Esophagus squamous epithelium (tissue), 4 donors: ENCODE data around the gene GPR62.

Experiments
- POLR2A ChIP-seq, 4 donors: fragments of 450-650 bp; IDR thresholded peaks; one replicate each; pipeline ENCODE4 v1.6.1; 2017; ENCODE audit warnings: antibody characterized with exemption in 4 of 4, mild to moderate bottlenecking in 4 of 4, moderate library complexity in 3 of 4
- TF ChIP-seq, protein P1 (sequence below), 6 experiments: fragments of 450-650 bp in 4 of 6; fragments of 200-600 bp in 2 of 6; sonication (generic) in 2 of 6; IDR thresholded peaks; one replicate each; pipeline ENCODE4 v1.5.1; 2016 to 2019; ENCODE audit warnings: antibody characterized with exemption in 6 of 6, mild to moderate bottlenecking in 4 of 6, moderate library complexity in 4 of 6

- TF ChIP-seq, protein P1, sequence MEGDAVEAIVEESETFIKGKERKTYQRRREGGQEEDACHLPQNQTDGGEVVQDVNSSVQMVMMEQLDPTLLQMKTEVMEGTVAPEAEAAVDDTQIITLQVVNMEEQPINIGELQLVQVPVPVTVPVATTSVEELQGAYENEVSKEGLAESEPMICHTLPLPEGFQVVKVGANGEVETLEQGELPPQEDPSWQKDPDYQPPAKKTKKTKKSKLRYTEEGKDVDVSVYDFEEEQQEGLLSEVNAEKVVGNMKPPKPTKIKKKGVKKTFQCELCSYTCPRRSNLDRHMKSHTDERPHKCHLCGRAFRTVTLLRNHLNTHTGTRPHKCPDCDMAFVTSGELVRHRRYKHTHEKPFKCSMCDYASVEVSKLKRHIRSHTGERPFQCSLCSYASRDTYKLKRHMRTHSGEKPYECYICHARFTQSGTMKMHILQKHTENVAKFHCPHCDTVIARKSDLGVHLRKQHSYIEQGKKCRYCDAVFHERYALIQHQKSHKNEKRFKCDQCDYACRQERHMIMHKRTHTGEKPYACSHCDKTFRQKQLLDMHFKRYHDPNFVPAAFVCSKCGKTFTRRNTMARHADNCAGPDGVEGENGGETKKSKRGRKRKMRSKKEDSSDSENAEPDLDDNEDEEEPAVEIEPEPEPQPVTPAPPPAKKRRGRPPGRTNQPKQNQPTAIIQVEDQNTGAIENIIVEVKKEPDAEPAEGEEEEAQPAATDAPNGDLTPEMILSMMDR (IDR thresholded peaks at IDR 0.05) = no peak
- TF ChIP-seq POLR2A (IDR thresholded peaks at IDR 0.05) = no peak
Observed at GRCh38 chr3:51937611-51938450, 17.4 kb upstream of the GPR62 start.
